HG02571 (cell line): ENCODE data around the gene ARHGAP32.

Experiments used
- ATAC-seq: cut with Tn5 transposase; IDR thresholded peaks from one replicate; pipeline ENCODE4 v1.9.1; 2021; ENCODE audit warnings: mild to moderate bottlenecking, moderate library complexity; ENCODE audit not compliant: unreplicated experiment

The ARHGAP32 gene

GRCh38 chr11:128917144-128917724, 274.9 kb downstream of the ARHGAP32 start:
- ATAC-seq = no peak

DNA sequence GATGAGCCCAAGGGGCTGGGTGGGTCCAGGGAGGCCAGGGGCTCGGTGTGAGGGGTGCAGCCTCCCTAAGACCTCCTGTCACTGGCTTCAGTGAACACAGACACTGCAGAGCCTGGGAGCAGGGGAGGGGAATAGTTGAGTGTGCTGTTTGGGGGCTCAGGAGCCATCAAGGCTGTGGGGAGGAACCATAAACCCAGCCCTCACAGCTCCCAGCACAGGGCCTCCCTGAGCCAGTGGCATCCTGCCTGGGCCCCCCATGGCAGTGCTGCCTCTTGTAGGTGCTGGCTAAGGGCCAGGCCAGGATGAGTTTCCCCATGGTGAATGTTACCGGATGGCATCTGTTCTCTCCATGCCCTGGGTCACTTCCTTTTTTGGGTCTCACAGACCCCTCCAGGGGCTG, 275.4 kb downstream of the ARHGAP32 start:
- no peak for ATAC-seq

DNA sequence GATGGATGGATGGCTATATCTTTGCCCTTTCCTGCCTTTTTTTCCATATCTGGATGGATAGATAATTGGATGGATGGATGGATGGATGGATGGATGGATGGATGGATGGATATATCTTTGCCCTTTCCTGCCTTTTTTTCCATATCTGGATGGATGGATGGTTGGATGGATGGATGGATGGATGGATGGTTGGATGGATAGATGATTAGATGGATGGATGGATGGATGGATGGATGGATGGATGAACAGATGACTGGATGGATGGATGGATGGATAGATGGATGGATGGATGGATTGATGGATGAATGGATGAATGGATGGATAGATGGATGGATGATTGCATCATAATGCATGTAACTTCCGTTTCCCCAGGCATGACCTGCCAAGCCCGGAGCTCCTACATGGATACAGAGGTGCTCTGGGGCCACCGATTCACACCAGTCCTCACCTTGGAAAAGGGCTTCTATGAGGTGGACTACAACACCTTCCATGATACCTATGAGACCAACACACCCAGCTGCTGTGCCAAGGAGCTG, 276.0 kb downstream of the ARHGAP32 start:
- ATAC-seq = no peak

GRCh38 chr11:128915149-128915521, 277.0 kb downstream of the ARHGAP32 start:
- no peak for ATAC-seq
